A673 (cell line): ENCODE data around the gene GRIN2C. TPM values are rescaled to one million over a fixed set of nuclear protein-coding genes. Genes with fewer than 3 reads are reported as not detected.

Source experiments
- BruUV-seq: library from RNA; stranded (reverse); fragments of 400-500 nt; replicated peaks from 2 replicates; lab custom pipeline; 2021; lab: Mats Ljungman, UMichigan
- CTCF ChIA-PET: fragments of 300-600 bp; sonication (Branson Sonifier 250); formaldehyde crosslinking; loops from one replicate; lab custom pipeline; 2022; ENCODE audit warnings: antibody characterized with exemption; lab: Charles Lee
- POLR2A ChIA-PET: fragments of 300-600 bp; sonication (Branson Sonifier 250); formaldehyde crosslinking; loops from one replicate; lab custom pipeline; 2022; ENCODE audit warnings: antibody characterized with exemption; ENCODE audit not compliant: low non-redundant PET; lab: Charles Lee
- DNase-seq: peaks from one replicate; pipeline ENCODE4 v3.0.0-alpha.2; 2015; ENCODE audit warnings: low spot score
- H3K27ac ChIP-seq: fragments of 200-600 bp; sonication (generic); 2 replicates; pipeline ENCODE4 v1.5.1; 2016; ENCODE audit warnings: mixed run types, low read depth, mild to moderate bottlenecking, mixed read lengths, antibody characterized with exemption, low read length; ENCODE audit not compliant: poor library complexity, severe bottlenecking
- H3K27me3 ChIP-seq: fragments of 200-600 bp; sonication (generic); replicated peaks from 2 replicates; pipeline ENCODE4 v1.6.1; 2017; ENCODE audit warnings: mixed run types, low read depth, mild to moderate bottlenecking, mixed read lengths, antibody characterized with exemption, low read length; ENCODE audit not compliant: insufficient read depth, poor library complexity
- H3K36me3 ChIP-seq: fragments of 200-600 bp; sonication (generic); 2 replicates; pipeline ENCODE4 v1.6.1; 2016; ENCODE audit warnings: mixed run types, mild to moderate bottlenecking, mixed read lengths, antibody characterized with exemption, low read length; ENCODE audit not compliant: insufficient read depth, poor library complexity, severe bottlenecking
- H3K4me1 ChIP-seq: fragments of 200-600 bp; sonication (generic); 2 replicates; pipeline ENCODE4 v1.6.1; 2017; ENCODE audit warnings: mixed run types, mild to moderate bottlenecking, mixed read lengths, antibody characterized with exemption, low read length; ENCODE audit not compliant: insufficient read depth, poor library complexity, severe bottlenecking
- H3K4me3 ChIP-seq: fragments of 200-600 bp; sonication (generic); 2 replicates; pipeline ENCODE4 v1.5.1; 2016; ENCODE audit warnings: low read depth, mixed run types, mild to moderate bottlenecking, mixed read lengths, low read length; ENCODE audit not compliant: poor library complexity, severe bottlenecking
- H3K9me3 ChIP-seq: fragments of 200-600 bp; sonication (generic); 2 replicates; pipeline ENCODE4 v1.6.1; 2016; ENCODE audit warnings: mixed run types, low read depth, mild to moderate bottlenecking, mixed read lengths, antibody characterized with exemption, low read length; ENCODE audit not compliant: poor library complexity, severe bottlenecking
- CTCF ChIP-seq: fragments of 300-800, 200-600 bp; sonication (generic); conservative IDR thresholded peaks from 2 replicates; pipeline ENCODE4 v1.5.1; 2017; ENCODE audit warnings: low read depth, mild to moderate bottlenecking, antibody characterized with exemption, low read length, moderate library complexity, mixed read lengths
- EZH2 ChIP-seq: fragments of 200-600 bp; sonication (generic); IDR thresholded peaks from 2 replicates; pipeline ENCODE4 v1.6.1; 2017; ENCODE audit warnings: borderline replicate concordance, low read depth, mild to moderate bottlenecking, mixed read lengths, antibody characterized with exemption, low read length; ENCODE audit not compliant: poor library complexity, severe bottlenecking
- intact Hi-C: fragments of 100-400 bp; cut with micrococcal nuclease; formaldehyde crosslinking; loops from one replicate; pipeline ENCODE4 v1.10.0; 2022; ENCODE audit not compliant: unreplicated experiment
- total RNA-seq: library from RNA; stranded (reverse); gene quantifications from 2 replicates; pipeline ENCODE4 v1.2.3, GENCODE V29; 2021

Gene GRIN2C
- total RNA-seq, 1 experiment from 2014 or later: 0.09 TPM

- no TSS peak for BruUV-seq
- CTCF ChIA-PET: interaction anchor here (0.6 to 1.2 kb wide), 5 partner anchors 13 to 119 kb away, joined by 3 to 10 read pairs (median 5); partner anchors contain the start of gene NAT9
- H3K36me3 ChIP-seq: no peaks in the 10 kb centered on the region
- H3K27ac ChIP-seq: peak overlapping the region; percentile 29
- H3K4me3 ChIP-seq: peak overlapping the region; percentile 51
- peaks cover 33% of the 10 kb centered on the region for H3K4me1 ChIP-seq
- DNase-seq: peak; percentile 72
- no peaks in the 10 kb centered on the region for H3K27me3 ChIP-seq
- intact Hi-C loops: no loop called here
- TF ChIP-seq CTCF (peak; percentile 43), EZH2 (no peak)
- POLR2A ChIA-PET: interaction anchor here (0.7 kb wide), 1 partner anchor 26 kb away, joined by 3 read pairs; no protein-coding TSS in a partner anchor
- no peaks in the 10 kb centered on the region for H3K9me3 ChIP-seq
Measured at GRCh38 chr17:74842599-74843351, 16.9 kb downstream of the GRIN2C start.

GRCh38 chr17:74842146-74842598, 17.5 kb downstream of the GRIN2C start:
- TF ChIP-seq EZH2 (no peak), CTCF (no peak)
- Histone ChIP-seq H3K4me1 (peaks cover 35% of the 10 kb centered on the region), H3K27me3 (no peaks in the 10 kb centered on the region), H3K4me3 (peak overlapping the region; percentile 51), H3K27ac (peak overlapping the region; percentile 29), H3K9me3 (no peaks in the 10 kb centered on the region), H3K36me3 (no peaks in the 10 kb centered on the region)
- ChIA-PET CTCF (interaction anchor here (0.6 to 1.2 kb wide), 3 partner anchors 19 to 120 kb away, joined by 3 to 6 read pairs (median 5); no protein-coding TSS in a partner anchor), POLR2A (interaction anchor here (0.7 kb wide), 1 partner anchor 25 kb away, joined by 3 read pairs; no protein-coding TSS in a partner anchor)
- no TSS peak for BruUV-seq
- DNase-seq: no peak
- intact Hi-C loops: no loop called here

- POLR2A ChIA-PET: interaction anchor here (0.6 kb wide), 1 partner anchor 11 kb away, joined by 3 read pairs; no protein-coding TSS in a partner anchor
Measured at GRCh38 chr17:74840989-74841666, 18.6 kb downstream of the GRIN2C start.

More at GRCh38 chr17:74840989-74841666, 18.6 kb downstream of the GRIN2C start:
- intact Hi-C loops: no loop called here
- Histone ChIP-seq H3K36me3 (no peaks in the 10 kb centered on the region), H3K4me3 (no peak overlapping the region), H3K27me3 (no peaks in the 10 kb centered on the region), H3K9me3 (no peaks in the 10 kb centered on the region), H3K27ac (peak overlapping the region; percentile 42), H3K4me1 (peaks cover 35% of the 10 kb centered on the region)
- no peak for DNase-seq
- no peak for TF ChIP-seq EZH2
- TF ChIP-seq CTCF: no peak
- CTCF ChIA-PET: no interaction called here
- no TSS peak for BruUV-seq
